Fibroblast of villous mesenchyme (primary cell): ENCODE results near the gene GLS. TPM values are rescaled to one million over a fixed set of nuclear protein-coding genes. Genes with fewer than 3 reads are reported as not detected.
A peak's percentile ranks its signal among the peaks of the same experiment; 100 is the strongest.

ENCODE experiments used
- DNase-seq: peaks from one replicate; pipeline ENCODE4 v3.0.0-alpha.2; 2010; ENCODE audit warnings: low read depth
- H3K4me3 ChIP-seq: 2 replicates; pipeline ENCODE4 v1.5.1; 2011; ENCODE audit warnings: low read depth, mild to moderate bottlenecking, low read length
- total RNA-seq: library from RNA; depleted of rRNA; stranded (reverse); fragments of >200 nt; gene quantifications from 2 replicates; pipeline ENCODE4 v1.2.3, GENCODE V29; 2012
- TF ChIP-seq, protein P1 (sequence below): IDR thresholded peaks from 2 replicates; pipeline ENCODE4 v1.5.1; 2012; ENCODE audit warnings: low read depth, mild to moderate bottlenecking, low read length; ENCODE audit not compliant: insufficient read depth

GLS gene
- total RNA-seq, 1 donor: 519 TPM

DNA sequence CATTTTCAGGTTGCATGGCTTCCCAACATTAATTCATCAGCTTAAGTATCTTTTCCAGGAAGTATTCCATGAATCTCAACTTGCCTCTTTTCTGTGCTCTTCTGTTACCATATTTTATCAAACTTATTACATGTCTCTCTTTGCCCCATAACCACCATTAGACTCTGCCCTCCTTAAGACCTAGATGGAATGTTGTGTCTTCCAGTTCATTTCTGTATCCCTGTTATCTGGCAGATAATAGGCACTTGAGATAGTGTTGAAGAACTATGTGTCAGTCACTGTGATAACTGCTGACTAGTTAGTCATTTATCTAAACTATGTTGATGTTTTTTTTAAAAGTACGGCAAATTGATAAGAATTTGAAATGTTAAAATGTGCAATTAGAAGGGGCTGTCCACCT is 41.8 kb downstream of the GLS start:
- TF ChIP-seq, protein P1, sequence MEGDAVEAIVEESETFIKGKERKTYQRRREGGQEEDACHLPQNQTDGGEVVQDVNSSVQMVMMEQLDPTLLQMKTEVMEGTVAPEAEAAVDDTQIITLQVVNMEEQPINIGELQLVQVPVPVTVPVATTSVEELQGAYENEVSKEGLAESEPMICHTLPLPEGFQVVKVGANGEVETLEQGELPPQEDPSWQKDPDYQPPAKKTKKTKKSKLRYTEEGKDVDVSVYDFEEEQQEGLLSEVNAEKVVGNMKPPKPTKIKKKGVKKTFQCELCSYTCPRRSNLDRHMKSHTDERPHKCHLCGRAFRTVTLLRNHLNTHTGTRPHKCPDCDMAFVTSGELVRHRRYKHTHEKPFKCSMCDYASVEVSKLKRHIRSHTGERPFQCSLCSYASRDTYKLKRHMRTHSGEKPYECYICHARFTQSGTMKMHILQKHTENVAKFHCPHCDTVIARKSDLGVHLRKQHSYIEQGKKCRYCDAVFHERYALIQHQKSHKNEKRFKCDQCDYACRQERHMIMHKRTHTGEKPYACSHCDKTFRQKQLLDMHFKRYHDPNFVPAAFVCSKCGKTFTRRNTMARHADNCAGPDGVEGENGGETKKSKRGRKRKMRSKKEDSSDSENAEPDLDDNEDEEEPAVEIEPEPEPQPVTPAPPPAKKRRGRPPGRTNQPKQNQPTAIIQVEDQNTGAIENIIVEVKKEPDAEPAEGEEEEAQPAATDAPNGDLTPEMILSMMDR: no peak
- no peak overlapping the region for H3K4me3 ChIP-seq
- DNase-seq: no peak

DNA sequence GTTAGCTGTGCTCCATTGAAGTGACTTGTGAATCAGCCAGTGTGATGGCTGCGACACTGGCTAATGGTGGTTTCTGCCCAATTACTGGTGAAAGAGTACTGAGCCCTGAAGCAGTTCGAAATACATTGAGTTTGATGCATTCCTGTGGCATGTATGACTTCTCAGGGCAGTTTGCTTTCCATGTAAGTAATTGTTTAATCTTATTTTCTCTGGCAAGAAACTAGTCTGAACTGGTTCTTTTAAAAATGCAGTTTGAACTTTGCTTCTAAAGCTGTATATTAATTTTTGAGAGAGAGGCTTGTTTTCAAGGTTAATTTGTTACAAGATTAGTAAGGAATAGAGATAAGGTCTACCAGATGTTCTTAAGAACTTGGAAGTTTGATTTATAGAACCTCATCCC is 46.7 kb downstream of the GLS start:
- DNase-seq: peak; percentile 33
- H3K4me3 ChIP-seq: no peak overlapping the region
- TF ChIP-seq, protein P1: no peak

DNA sequence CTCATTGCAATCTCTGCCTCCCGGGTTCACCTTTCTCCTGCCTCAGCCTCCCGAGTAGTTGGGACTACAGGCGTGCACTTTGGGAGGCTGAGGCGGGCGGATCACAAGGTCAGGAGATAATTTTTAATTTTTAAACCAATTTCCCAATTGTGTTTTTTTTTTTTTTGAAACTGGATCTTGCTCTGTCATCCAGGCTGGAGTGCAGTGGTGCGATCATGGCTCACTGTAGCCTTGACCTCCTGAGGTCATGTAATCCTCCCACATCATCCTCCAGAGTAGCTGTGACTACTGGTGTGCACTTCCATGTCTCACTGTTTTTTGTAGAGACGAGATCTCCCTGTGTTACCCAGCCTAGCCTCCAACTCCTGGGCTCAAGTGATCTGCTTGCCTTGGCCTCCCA is 49.3 kb downstream of the GLS start:
- H3K4me3 ChIP-seq: no peak overlapping the region
- DNase-seq: no peak
- TF ChIP-seq, protein P1: no peak

DNA sequence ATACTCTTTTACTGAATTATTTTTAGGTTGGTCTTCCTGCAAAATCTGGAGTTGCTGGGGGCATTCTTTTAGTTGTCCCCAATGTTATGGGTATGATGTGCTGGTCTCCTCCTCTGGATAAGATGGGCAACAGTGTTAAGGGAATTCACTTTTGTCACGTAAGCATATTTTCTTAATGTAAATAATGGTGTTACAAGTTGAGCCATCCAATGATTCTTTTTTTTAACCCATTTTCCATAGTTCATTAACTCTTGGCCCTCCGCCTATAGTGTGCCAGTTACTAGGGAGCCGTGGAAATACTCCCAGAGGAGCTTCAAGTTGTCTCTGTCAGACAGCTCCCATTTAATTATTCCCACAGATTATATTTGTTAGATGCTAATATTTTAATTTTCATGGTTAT is 49.8 kb downstream of the GLS start:
- no peak for DNase-seq
- H3K4me3 ChIP-seq: no peak overlapping the region
- TF ChIP-seq, protein P1: no peak

DNA sequence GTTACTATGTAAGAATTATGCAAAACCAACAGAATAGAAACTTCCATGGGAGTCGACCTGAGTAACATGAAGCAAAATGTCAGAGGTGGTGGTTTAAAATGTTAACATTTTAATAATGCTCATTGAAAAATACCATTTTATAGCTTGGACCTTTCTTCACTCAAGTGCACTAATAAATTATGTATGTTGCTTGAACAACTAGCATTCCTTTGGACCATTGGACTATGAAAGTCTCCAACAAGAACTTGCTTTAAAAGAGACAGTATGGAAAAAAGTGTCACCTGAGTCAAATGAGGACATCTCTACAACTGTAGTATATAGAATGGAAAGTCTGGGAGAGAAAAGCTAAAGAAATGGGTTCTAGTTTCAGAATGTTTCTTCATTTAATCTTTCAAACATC is 51.9 kb downstream of the GLS start:
- H3K4me3 ChIP-seq: no peak overlapping the region
- DNase-seq: no peak
- TF ChIP-seq, protein P1: no peak

DNA sequence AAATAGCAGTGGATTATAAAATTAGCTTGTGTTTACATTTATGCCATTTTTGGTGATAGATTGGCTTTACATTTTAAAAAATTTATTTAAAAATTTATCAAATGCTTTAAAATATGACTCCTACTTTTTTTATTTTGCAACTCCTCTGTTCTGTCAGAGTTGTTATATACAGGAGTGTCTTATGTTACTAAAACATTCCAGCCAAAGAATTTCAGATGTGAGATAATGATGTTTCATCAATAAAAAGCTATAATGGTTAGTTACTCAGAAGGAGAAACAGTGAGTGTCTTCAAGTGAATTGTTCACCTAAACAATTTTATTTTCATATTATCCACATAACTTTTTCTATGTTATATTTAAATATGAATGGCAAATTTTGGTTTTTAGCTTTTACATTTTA is 52.7 kb downstream of the GLS start:
- TF ChIP-seq, protein P1: no peak
- no peak overlapping the region for H3K4me3 ChIP-seq
- DNase-seq: no peak

DNA sequence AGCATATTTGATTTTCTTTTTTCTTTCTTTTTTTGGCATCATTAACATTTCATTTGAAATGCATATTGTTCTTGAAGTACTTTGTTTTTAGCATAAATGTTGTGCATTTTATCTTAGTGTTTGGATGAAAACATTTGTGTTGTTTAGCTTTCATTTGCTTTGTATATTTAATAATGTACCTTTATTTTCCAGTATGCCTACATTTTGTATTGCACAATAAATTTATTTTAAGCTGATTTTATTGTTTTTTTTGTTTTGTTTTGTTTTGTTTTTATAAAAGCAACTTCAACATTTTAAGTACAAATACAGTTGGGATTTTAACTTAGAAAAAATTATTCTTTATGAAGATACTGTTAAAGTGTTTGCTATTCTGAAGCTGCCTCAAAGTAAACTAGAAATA is 54.4 kb downstream of the GLS start:
- no peak for DNase-seq
- H3K4me3 ChIP-seq: no peak overlapping the region
- TF ChIP-seq, protein P1: no peak
